Measurements from ENCODE around the gene APOB.

Gene APOB
- long read RNA-seq = 0 reads

DNA sequence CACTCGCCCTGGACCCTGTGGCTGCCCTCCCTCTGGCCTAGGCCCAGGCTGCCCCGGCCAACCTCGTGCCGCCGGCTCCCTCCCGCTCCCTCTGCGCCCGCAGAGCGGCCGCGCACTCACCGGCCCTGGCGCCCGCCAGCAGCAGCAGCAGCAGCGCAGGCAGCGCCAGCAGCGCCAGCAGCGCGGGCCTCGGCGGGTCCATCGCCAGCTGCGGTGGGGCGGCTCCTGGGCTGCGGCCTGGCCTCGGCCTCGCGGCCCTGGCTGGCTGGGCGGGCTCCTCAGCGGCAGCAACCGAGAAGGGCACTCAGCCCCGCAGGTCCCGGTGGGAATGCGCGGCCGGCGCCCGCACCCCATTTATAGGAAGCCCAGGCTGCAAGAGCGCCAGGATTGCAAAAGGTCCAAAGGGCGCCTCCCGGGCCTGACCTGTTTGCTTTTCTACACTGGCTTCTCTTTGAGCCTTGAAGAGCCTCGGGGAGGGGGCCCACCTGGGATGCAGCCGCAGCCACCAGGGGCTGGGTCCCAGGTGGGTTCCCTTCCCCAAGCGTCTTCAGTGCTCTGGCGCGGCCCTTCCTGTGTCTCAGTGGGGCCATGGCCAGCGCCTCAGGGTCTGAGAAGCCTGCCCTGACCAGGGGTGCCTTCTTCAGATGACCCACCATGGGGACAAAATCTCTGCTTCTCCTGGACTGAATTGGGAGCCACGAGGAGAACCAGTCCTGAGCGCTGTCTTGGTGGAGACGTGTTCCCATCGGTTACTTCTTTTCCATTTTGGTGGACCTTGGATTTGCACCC, at the start of gene APOB:
APOB (minus strand) TSS at position 330 of the 789 bp plus-strand sequence; CDS start at position 202, 128 bp downstream.
- TF ChIP-seq, protein P1, sequence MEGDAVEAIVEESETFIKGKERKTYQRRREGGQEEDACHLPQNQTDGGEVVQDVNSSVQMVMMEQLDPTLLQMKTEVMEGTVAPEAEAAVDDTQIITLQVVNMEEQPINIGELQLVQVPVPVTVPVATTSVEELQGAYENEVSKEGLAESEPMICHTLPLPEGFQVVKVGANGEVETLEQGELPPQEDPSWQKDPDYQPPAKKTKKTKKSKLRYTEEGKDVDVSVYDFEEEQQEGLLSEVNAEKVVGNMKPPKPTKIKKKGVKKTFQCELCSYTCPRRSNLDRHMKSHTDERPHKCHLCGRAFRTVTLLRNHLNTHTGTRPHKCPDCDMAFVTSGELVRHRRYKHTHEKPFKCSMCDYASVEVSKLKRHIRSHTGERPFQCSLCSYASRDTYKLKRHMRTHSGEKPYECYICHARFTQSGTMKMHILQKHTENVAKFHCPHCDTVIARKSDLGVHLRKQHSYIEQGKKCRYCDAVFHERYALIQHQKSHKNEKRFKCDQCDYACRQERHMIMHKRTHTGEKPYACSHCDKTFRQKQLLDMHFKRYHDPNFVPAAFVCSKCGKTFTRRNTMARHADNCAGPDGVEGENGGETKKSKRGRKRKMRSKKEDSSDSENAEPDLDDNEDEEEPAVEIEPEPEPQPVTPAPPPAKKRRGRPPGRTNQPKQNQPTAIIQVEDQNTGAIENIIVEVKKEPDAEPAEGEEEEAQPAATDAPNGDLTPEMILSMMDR (IDR thresholded peaks at IDR 0.05; ENCODE audit: insufficient read depth, low read length) = no peak
- TF ChIP-seq SPI1 (IDR thresholded peaks at IDR 0.05; ENCODE audit: borderline replicate concordance, low read depth) (no peak), GABPA (IDR thresholded peaks at IDR 0.05; ENCODE audit: low read depth) (no peak), POLR2AphosphoS5 (IDR thresholded peaks at IDR 0.05; ENCODE audit: low read depth) (no peak), REST (IDR thresholded peaks at IDR 0.05; ENCODE audit: insufficient replicate concordance, low read depth) (no peak)
- H3K27me3 ChIP-seq (ENCODE audit: insufficient read depth, poor library complexity, severe bottlenecking) = no peaks in the 10 kb centered on the region
- no peak within 1 kb of the TSS for H3K27ac ChIP-seq (replicated peaks)
- no peak for DNase-seq (ENCODE audit: low read depth in 1 of 2, low spot score in 1 of 2)
- H3K4me3 ChIP-seq (replicated peaks; ENCODE audit: insufficient read depth, low read length) = no peak within 1 kb of the TSS

- DNase-seq (ENCODE audit: low read depth in 1 of 2, low spot score in 1 of 2) = no peak
- H3K4me3 ChIP-seq (replicated peaks; ENCODE audit: insufficient read depth, low read length) = no peak overlapping the region
- no peaks in the 10 kb centered on the region for H3K27me3 ChIP-seq (ENCODE audit: insufficient read depth, poor library complexity, severe bottlenecking)
- no peak for TF ChIP-seq SPI1 (IDR thresholded peaks at IDR 0.05; ENCODE audit: borderline replicate concordance, low read depth)
- no peak overlapping the region for H3K27ac ChIP-seq (replicated peaks)
These were observed 48.5 kb upstream of the APOB start for GRCh38 chr2:21092308-21092869.

GRCh38 chr2:21084401-21084800, 40.5 kb upstream of the APOB start:
- no peaks in the 10 kb centered on the region for H3K27me3 ChIP-seq (ENCODE audit: insufficient read depth, poor library complexity, severe bottlenecking)
- H3K4me3 ChIP-seq (replicated peaks; ENCODE audit: insufficient read depth, low read length) = no peak overlapping the region
- TF ChIP-seq REST (IDR thresholded peaks at IDR 0.05; ENCODE audit: insufficient replicate concordance, low read depth) = no peak
- no peak for TF ChIP-seq POLR2AphosphoS5 (IDR thresholded peaks at IDR 0.05; ENCODE audit: low read depth)
- TF ChIP-seq, protein P1 (IDR thresholded peaks at IDR 0.05; ENCODE audit: insufficient read depth, low read length) = no peak
- TF ChIP-seq SPI1 (IDR thresholded peaks at IDR 0.05; ENCODE audit: borderline replicate concordance, low read depth) = no peak
- no peak for TF ChIP-seq GABPA (IDR thresholded peaks at IDR 0.05; ENCODE audit: low read depth)
- no peak for DNase-seq (ENCODE audit: low read depth in 1 of 2, low spot score in 1 of 2)
- no peak overlapping the region for H3K27ac ChIP-seq (replicated peaks)

DNA sequence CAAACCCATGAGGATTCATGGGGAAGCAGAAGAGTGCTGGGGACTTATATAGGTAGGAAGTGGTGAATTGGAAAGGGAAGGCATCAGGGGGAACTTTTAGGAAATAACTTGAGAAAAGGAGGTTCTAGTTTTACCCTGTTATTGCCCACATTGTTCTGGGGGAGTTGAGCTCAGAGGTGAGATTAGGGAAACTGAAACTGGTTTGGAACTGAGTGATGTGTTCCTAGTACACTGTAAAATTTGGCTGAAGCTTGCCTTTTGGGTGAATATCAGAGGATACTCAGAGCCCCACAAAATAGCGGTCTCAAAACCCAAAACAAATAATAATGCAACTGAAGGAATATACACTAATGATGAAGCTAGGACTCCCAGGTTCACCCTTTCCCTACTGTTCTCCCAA, 39.6 kb upstream of the APOB start:
- Histone ChIP-seq H3K4me3 (replicated peaks; ENCODE audit: insufficient read depth, low read length) (no peak overlapping the region), H3K27me3 (ENCODE audit: insufficient read depth, poor library complexity, severe bottlenecking) (no peaks in the 10 kb centered on the region), H3K27ac (replicated peaks) (no peak overlapping the region)
- no peak for DNase-seq (ENCODE audit: low read depth in 1 of 2, low spot score in 1 of 2)
- no peak for TF ChIP-seq REST (IDR thresholded peaks at IDR 0.05; ENCODE audit: insufficient replicate concordance, low read depth)
- TF ChIP-seq, protein P1 (IDR thresholded peaks at IDR 0.05; ENCODE audit: insufficient read depth, low read length) = no peak
- no peak for TF ChIP-seq POLR2AphosphoS5 (IDR thresholded peaks at IDR 0.05; ENCODE audit: low read depth)
- no peak for TF ChIP-seq SPI1 (IDR thresholded peaks at IDR 0.05; ENCODE audit: borderline replicate concordance, low read depth)
- TF ChIP-seq GABPA (IDR thresholded peaks at IDR 0.05; ENCODE audit: low read depth) = no peak

Measured in HL-60 (cell line).